HG02623 (cell line): ENCODE data around the gene CD86.

Experiments
- ATAC-seq: cut with Tn5 transposase; IDR thresholded peaks from one replicate; pipeline ENCODE4 v1.9.1; 2021; ENCODE audit warnings: moderate library complexity; ENCODE audit not compliant: unreplicated experiment

Gene CD86

DNA sequence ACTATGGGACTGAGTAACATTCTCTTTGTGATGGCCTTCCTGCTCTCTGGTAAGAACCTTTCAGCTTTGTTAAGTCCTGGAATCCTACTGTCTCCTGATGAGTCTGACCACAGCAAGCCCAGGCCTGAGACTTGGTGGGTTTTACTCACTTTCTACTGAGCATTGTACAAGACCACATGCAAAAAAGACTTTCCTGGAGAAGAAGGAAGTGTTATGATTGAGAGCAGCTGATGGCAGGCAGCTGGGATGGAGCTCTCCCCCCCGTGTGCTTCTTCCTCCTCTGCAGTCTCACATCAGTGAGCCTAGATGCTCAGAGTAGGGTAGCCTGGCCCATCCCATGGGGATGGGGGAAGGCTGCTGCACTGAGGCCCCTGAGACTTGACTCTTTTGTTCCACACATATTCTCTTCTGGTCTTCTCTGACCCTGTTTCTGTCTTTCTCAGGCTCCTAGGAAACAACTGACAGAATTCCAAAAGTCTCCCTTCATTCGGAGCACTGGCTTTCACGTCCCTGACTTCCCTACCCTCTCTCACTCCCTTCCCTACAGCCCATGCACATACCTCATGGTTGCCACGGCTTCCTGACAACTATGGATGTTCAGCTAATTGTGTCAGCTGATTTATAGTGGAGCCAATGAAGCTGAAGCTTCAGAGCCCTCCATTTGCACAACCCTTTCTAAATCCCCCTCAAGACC, 36.6 kb downstream of the CD86 start:
- ATAC-seq = peak; percentile 47

DNA sequence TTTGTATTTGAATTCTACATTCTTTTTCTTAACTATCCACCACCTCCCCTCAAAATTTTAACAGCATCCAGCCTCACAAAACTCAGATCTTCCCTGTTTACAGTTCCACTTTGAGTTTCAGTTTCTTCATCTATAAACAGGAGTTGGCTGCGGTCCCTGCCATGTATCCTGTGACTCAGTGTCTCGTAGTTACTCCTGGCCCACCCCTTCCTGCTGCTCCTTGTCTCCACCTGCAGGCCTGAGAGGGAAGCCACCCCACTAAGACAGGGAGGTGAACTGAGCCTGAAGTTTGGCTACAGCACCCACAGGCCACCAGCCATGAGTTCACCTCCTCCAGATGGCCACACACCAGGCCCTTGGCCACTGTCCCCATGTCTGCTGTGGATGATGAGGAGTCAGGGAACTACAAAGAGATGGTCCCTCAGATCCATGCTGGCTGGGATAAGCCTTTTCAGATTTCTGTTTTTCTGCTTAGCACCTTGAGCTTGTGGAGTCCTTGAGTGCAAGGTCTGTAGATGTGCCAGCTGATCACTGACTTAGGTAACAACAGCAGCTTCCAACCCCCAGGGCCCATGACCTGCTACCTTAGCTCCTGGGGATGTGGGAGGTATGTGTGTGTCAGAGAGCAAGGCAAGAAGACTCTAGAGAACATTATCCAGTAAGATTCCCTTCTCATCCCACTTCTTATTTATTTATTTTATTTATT, 37.5 kb downstream of the CD86 start:
- ATAC-seq = no peak

GRCh38 chr3:122094125-122094524, 39.0 kb downstream of the CD86 start:
- peak; percentile 39 for ATAC-seq

DNA sequence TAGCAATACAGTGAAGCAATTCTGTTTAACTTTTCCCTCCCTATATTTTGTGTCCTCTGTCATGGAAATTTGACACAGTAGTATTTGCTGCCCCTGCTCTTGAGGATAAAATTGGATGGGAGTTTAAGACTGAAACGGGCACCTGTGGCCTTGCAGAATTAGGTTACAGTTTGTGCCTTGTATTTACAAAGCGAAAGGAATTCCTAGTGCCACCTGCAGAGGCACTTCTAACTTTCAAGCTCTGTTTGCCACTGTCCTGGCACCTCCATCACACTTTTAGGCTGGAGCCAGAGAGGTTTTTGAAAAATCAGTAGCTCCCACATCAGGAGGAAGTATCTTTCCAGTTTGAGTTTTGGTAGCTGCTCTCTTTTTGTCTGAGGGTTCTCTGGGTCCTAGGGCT, 39.5 kb downstream of the CD86 start:
- no peak for ATAC-seq

DNA sequence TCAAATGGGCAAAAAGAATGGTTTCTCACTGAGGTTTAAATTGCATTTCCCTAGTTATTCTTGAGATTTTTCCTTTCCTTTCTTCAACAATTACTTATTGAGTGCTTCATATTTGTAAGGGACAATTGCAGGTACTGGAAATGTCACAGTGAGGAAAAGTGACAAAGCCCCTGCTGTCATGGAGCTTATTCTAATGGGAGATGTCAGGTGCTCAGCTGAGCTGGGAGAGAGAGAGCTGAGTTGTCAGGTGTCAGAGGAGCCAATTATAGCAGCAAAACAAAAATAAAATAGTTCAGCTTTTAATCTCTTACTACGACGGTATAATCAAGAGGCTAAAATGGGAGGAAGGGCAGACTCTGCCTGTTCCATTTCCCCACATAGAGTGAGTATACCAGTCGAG, 42.0 kb downstream of the CD86 start:
- no peak for ATAC-seq

DNA sequence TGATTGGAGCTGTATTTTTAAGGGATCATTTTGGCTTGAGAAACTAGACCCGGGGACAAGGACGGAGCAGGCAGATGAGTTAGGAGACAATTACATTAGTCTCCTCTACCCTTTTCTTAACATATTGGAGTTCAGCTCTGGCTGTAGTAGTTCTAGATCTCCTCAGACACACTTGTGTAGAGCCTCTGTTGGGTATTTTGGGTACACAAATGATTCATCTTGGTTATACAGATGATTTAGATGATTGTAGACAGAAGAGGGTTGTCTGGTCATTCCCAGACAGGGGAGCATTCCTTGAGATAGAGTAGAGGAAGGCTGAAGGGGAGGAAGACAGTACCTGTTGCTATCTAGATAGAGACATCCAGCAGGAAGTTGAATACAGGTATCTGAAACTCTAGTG, 43.4 kb downstream of the CD86 start:
- no peak for ATAC-seq

- ATAC-seq = no peak
These were observed 44.1 kb downstream of the CD86 start for GRCh38 chr3:122099255-122099654.

GRCh38 chr3:122100083-122100482, 44.9 kb downstream of the CD86 start:
- no peak for ATAC-seq

GRCh38 chr3:122100591-122101463, 45.7 kb downstream of the CD86 start:
- ATAC-seq = peak; percentile 29

- ATAC-seq = peak; percentile 29
These were observed 46.5 kb downstream of the CD86 start for GRCh38 chr3:122101646-122102045.

- peak; percentile 34 for ATAC-seq
These were observed 47.2 kb downstream of the CD86 start for GRCh38 chr3:122102191-122102935.

- ATAC-seq = peak; percentile 28
These were observed 48.8 kb downstream of the CD86 start for GRCh38 chr3:122103821-122104514.

GRCh38 chr3:122104515-122105194, 49.5 kb downstream of the CD86 start:
- no peak for ATAC-seq

DNA sequence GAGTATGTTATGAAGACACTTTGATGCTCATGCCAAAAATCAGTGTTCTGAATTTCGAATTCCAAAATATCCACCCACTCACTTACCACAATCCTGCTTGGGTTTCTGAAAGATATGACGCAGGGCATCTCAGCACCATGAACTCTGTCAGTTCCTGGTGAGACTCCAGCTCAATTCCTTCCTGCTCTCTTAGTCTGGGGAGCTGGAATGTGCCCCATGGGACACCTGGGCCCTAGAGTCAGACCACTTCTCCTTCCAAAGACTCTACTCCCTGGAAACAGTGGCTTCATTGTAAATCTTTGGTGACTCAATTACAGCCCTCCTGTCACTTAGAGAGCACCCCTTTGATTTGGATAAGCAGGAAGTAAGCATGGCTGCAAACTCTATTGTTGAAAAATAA, 50.5 kb downstream of the CD86 start:
- no peak for ATAC-seq

DNA sequence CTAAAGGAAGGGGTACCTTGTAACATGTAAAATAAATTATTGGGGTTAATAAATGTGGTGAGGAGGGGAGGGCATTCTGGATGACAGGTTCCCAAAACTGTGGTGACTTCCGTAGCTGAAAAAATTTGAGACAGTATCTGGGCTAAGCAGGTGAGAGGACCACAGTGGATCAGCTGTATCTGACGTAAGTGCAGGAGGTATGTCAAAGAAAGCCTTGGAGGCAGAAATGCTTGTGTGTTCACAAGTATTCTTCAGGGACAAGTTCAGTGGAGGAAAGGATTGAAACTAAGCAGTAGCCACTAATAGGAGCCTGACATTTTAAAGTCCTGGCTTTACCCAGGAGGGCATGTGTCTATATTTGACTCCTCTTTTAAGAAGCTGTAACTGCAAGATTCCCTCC, 52.0 kb downstream of the CD86 start:
- ATAC-seq = no peak

GRCh38 chr3:122111974-122112373, 56.8 kb downstream of the CD86 start:
- no peak for ATAC-seq

DNA sequence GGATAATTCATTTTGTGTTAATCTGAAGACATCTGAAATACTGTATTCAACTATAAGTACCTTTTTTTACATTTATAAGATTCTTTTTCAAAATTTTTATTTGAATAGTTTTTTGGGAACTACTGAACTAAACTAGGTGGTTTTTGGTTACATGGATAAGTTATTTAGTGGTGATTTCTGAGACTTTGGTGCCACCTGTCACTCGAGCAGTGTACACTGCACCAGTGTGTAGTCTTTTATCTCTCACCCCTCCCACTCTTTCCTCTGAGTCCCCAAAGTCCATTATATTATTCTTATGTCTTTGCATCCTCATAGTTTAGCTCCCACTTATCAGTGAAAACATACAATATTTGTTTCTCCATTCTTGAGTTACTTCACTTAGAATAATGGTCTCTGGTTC, 57.6 kb downstream of the CD86 start:
- ATAC-seq = no peak

DNA sequence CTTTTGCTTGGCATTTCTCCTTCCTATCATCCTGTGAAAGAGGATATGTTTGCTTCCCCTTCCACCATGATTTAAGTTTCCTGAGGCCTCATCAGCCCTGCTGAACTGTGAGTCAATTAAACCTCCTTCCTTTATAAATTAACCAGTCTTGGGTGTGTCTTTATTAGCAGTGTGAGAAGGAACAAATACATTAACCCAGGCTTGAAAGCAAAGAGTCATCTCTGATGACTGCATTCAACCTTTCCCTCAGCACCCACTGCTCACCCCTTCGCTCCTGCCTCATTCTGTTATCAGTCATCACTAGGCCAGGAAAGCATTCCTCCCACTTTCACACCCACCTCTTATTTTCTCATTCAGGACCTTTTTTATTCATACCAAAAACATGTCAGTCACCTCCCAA, 68.7 kb downstream of the CD86 start:
- ATAC-seq = no peak

- no peak for ATAC-seq
These were observed 77.9 kb downstream of the CD86 start for GRCh38 chr3:122132949-122133540.
